ENCODE results near the gene KANK4.

The KANK4 gene

GRCh38 chr1:62318756-62319544 is at the start of gene KANK4:
Gene KANK4, minus strand, starts transcription at chr1:62319434. Its CDS starts 37,870 bp downstream, at chr1:62281564.
- no peak for DNase-seq

GRCh38 chr1:62368989-62369388 is 49.8 kb upstream of the KANK4 start:
- no peak for DNase-seq

GRCh38 chr1:62367005-62367557 is 47.8 kb upstream of the KANK4 start:
- no peak for DNase-seq

- no peak for DNase-seq
These were observed 45.5 kb upstream of the KANK4 start for GRCh38 chr1:62364721-62365120.

- DNase-seq, result no peak
These were observed 43.7 kb upstream of the KANK4 start for GRCh38 chr1:62362926-62363325.

GRCh38 chr1:62362061-62362917 is 43.1 kb upstream of the KANK4 start:
- no peak for DNase-seq

- DNase-seq, result no peak
These were observed 42.2 kb upstream of the KANK4 start for GRCh38 chr1:62361431-62361830.

- no peak for DNase-seq
These were observed 39.6 kb upstream of the KANK4 start for GRCh38 chr1:62358665-62359373.

- no peak for DNase-seq
These were observed 38.7 kb upstream of the KANK4 start for GRCh38 chr1:62357916-62358315.

- no peak for DNase-seq
These were observed 37.1 kb upstream of the KANK4 start for GRCh38 chr1:62356257-62356835.

GRCh38 chr1:62355095-62355494 is 35.9 kb upstream of the KANK4 start:
- no peak for DNase-seq

GRCh38 chr1:62353853-62354252 is 34.6 kb upstream of the KANK4 start:
- DNase-seq, result no peak

- no peak for DNase-seq
These were observed 33.2 kb upstream of the KANK4 start for GRCh38 chr1:62352387-62352786.

- no peak for DNase-seq
These were observed 30.4 kb upstream of the KANK4 start for GRCh38 chr1:62349470-62350233.

- no peak for DNase-seq
These were observed 27.7 kb upstream of the KANK4 start for GRCh38 chr1:62346886-62347285.

GRCh38 chr1:62343911-62344310 is 24.7 kb upstream of the KANK4 start:
- no peak for DNase-seq

GRCh38 chr1:62342270-62342669 is 23.0 kb upstream of the KANK4 start:
- no peak for DNase-seq

- no peak for DNase-seq
These were observed 22.4 kb upstream of the KANK4 start for GRCh38 chr1:62341615-62342014.

GRCh38 chr1:62341089-62341488 is 21.9 kb upstream of the KANK4 start:
- DNase-seq, result no peak

GRCh38 chr1:62337706-62338631 is 18.7 kb upstream of the KANK4 start:
- no peak for DNase-seq

All from activated naive CD4-positive, alpha-beta T cell (primary cell).